Activated T-helper 17 cell treated with anti-CD3 and anti-CD28 coated beads, Interleukin-2, amount 50 U/mL, for 72 hours (primary cell): ENCODE measurements around the gene CCDC12. TPM values are rescaled to one million over a fixed set of nuclear protein-coding genes. Genes with fewer than 3 reads are reported as not detected.

Source experiments
- ATAC-seq: fragments of 150-1000 bp; cut with Tn5 transposase; replicated peaks from 2 replicates; pipeline ENCODE4 v1.10.0; 2021; ENCODE audit warnings: mild to moderate bottlenecking, moderate library complexity
- H3K27ac Mint-ChIP-seq: one replicate; pipeline ENCODE4 v1.8.0; 2022; ENCODE audit warnings: mixed read lengths
- H3K27me3 Mint-ChIP-seq: one replicate; pipeline ENCODE4 v1.8.0; 2022; ENCODE audit warnings: mixed read lengths
- H3K36me3 Mint-ChIP-seq: one replicate; pipeline ENCODE4 v1.8.0; 2022; ENCODE audit warnings: low read depth, mild to moderate bottlenecking, mixed read lengths
- H3K4me1 Mint-ChIP-seq: one replicate; pipeline ENCODE4 v1.8.0; 2022; ENCODE audit warnings: mixed read lengths
- H3K4me3 Mint-ChIP-seq: one replicate; pipeline ENCODE4 v1.8.0; 2022; ENCODE audit warnings: mild to moderate bottlenecking, mixed read lengths
- H3K9me3 Mint-ChIP-seq: one replicate; pipeline ENCODE4 v1.8.0; 2022; ENCODE audit warnings: mixed read lengths
- total RNA-seq, 2 donors: library from RNA; stranded (reverse); gene quantifications; one replicate each; pipeline ENCODE4 v1.2.3, GENCODE V29; 2022

Gene CCDC12
- total RNA-seq, 2 donors from 2014 or later, result 46.9 to 59.8 TPM

- Mint-ChIP-seq H3K4me1 (peaks cover 36% of the 10 kb centered on the region), H3K27me3 (no peaks in the 10 kb centered on the region), H3K27ac (peak overlapping the region; percentile 78), H3K36me3 (peaks cover 50% of the 10 kb centered on the region), H3K9me3 (peaks cover 5% of the 10 kb centered on the region), H3K4me3 (peak overlapping the region; percentile 46)
- ATAC-seq, result no peak
Measured at GRCh38 chr3:46930166-46930944, 46.2 kb downstream of the CCDC12 start.

GRCh38 chr3:46929324-46929723 is 47.2 kb downstream of the CCDC12 start:
- Mint-ChIP-seq H3K27ac (peak overlapping the region; percentile 81), H3K36me3 (peaks cover 52% of the 10 kb centered on the region), H3K4me3 (peak overlapping the region; percentile 38), H3K4me1 (peaks cover 32% of the 10 kb centered on the region), H3K9me3 (peaks cover 5% of the 10 kb centered on the region), H3K27me3 (no peaks in the 10 kb centered on the region)
- ATAC-seq, result no peak

- peaks cover 5% of the 10 kb centered on the region for H3K9me3 Mint-ChIP-seq
- peak overlapping the region; percentile 81 for H3K27ac Mint-ChIP-seq
- peaks cover 62% of the 10 kb centered on the region for H3K36me3 Mint-ChIP-seq
- peaks cover 32% of the 10 kb centered on the region for H3K4me1 Mint-ChIP-seq
- no peak for ATAC-seq
- no peaks in the 10 kb centered on the region for H3K27me3 Mint-ChIP-seq
- H3K4me3 Mint-ChIP-seq, result peak overlapping the region; percentile 38
Measured at GRCh38 chr3:46928282-46928681, 48.3 kb downstream of the CCDC12 start.

GRCh38 chr3:46927718-46928073 is 48.8 kb downstream of the CCDC12 start:
- peaks cover 68% of the 10 kb centered on the region for H3K36me3 Mint-ChIP-seq
- ATAC-seq, result no peak
- no peaks in the 10 kb centered on the region for H3K27me3 Mint-ChIP-seq
- H3K27ac Mint-ChIP-seq, result peak overlapping the region; percentile 94
- peak overlapping the region; percentile 80 for H3K4me3 Mint-ChIP-seq
- H3K9me3 Mint-ChIP-seq, result peaks cover 5% of the 10 kb centered on the region
- peaks cover 32% of the 10 kb centered on the region for H3K4me1 Mint-ChIP-seq

- Mint-ChIP-seq H3K4me1 (peaks cover 30% of the 10 kb centered on the region), H3K27ac (peak overlapping the region; percentile 94), H3K36me3 (peaks cover 74% of the 10 kb centered on the region), H3K27me3 (no peaks in the 10 kb centered on the region), H3K4me3 (peak overlapping the region; percentile 80), H3K9me3 (peaks cover 5% of the 10 kb centered on the region)
- ATAC-seq, result peak; percentile 74
Measured at GRCh38 chr3:46926871-46927717, 49.5 kb downstream of the CCDC12 start.

- Mint-ChIP-seq H3K27me3 (no peaks in the 10 kb centered on the region), H3K4me3 (peak overlapping the region; percentile 80), H3K9me3 (peaks cover 5% of the 10 kb centered on the region), H3K36me3 (peaks cover 81% of the 10 kb centered on the region), H3K4me1 (peaks cover 23% of the 10 kb centered on the region), H3K27ac (peak overlapping the region; percentile 94)
- no peak for ATAC-seq
Measured at GRCh38 chr3:46926447-46926846, 50.1 kb downstream of the CCDC12 start.

GRCh38 chr3:46926039-46926438 is 50.5 kb downstream of the CCDC12 start:
- Mint-ChIP-seq H3K4me1 (peaks cover 21% of the 10 kb centered on the region), H3K4me3 (peak overlapping the region; percentile 80), H3K27ac (peak overlapping the region; percentile 94), H3K9me3 (peaks cover 5% of the 10 kb centered on the region), H3K36me3 (peaks cover 85% of the 10 kb centered on the region), H3K27me3 (no peaks in the 10 kb centered on the region)
- no peak for ATAC-seq

GRCh38 chr3:46925585-46925934 is 51.0 kb downstream of the CCDC12 start:
- no peak for ATAC-seq
- peaks cover 5% of the 10 kb centered on the region for H3K9me3 Mint-ChIP-seq
- H3K4me3 Mint-ChIP-seq, result no peak overlapping the region
- H3K27me3 Mint-ChIP-seq, result no peaks in the 10 kb centered on the region
- peaks cover 86% of the 10 kb centered on the region for H3K36me3 Mint-ChIP-seq
- peak overlapping the region; percentile 70 for H3K27ac Mint-ChIP-seq
- peaks cover 21% of the 10 kb centered on the region for H3K4me1 Mint-ChIP-seq

GRCh38 chr3:46924921-46925584 is 51.5 kb downstream of the CCDC12 start:
- ATAC-seq, result no peak
- H3K9me3 Mint-ChIP-seq, result peaks cover 5% of the 10 kb centered on the region
- peak overlapping the region; percentile 70 for H3K27ac Mint-ChIP-seq
- H3K36me3 Mint-ChIP-seq, result peaks cover 87% of the 10 kb centered on the region
- peaks cover 21% of the 10 kb centered on the region for H3K4me1 Mint-ChIP-seq
- H3K27me3 Mint-ChIP-seq, result no peaks in the 10 kb centered on the region
- no peak overlapping the region for H3K4me3 Mint-ChIP-seq

GRCh38 chr3:46923559-46924350 is 52.8 kb downstream of the CCDC12 start:
- H3K4me1 Mint-ChIP-seq, result peaks cover 15% of the 10 kb centered on the region
- peaks cover 2% of the 10 kb centered on the region for H3K9me3 Mint-ChIP-seq
- H3K27me3 Mint-ChIP-seq, result no peaks in the 10 kb centered on the region
- peak; percentile 30 for ATAC-seq
- peak overlapping the region; percentile 54 for H3K27ac Mint-ChIP-seq
- H3K4me3 Mint-ChIP-seq, result no peak overlapping the region
- peaks cover 92% of the 10 kb centered on the region for H3K36me3 Mint-ChIP-seq

- peaks cover 8% of the 10 kb centered on the region for H3K4me1 Mint-ChIP-seq
Measured at GRCh38 chr3:46922871-46923558, 53.5 kb downstream of the CCDC12 start.

GRCh38 chr3:46922426-46922825 is 54.1 kb downstream of the CCDC12 start:
- Mint-ChIP-seq H3K4me3 (no peak overlapping the region), H3K36me3 (peaks cover 96% of the 10 kb centered on the region), H3K27ac (peak overlapping the region; percentile 33)

More at GRCh38 chr3:46922871-46923558, 53.5 kb downstream of the CCDC12 start:
- Mint-ChIP-seq H3K36me3 (peaks cover 92% of the 10 kb centered on the region), H3K4me3 (no peak overlapping the region), H3K27me3 (no peaks in the 10 kb centered on the region), H3K9me3 (no peaks in the 10 kb centered on the region), H3K27ac (peak overlapping the region; percentile 54)
- no peak for ATAC-seq

GRCh38 chr3:46921871-46922271 is 54.7 kb downstream of the CCDC12 start:
- no peak overlapping the region for H3K4me3 Mint-ChIP-seq
- H3K36me3 Mint-ChIP-seq, result peaks cover 96% of the 10 kb centered on the region
- H3K27me3 Mint-ChIP-seq, result no peaks in the 10 kb centered on the region
- H3K9me3 Mint-ChIP-seq, result no peaks in the 10 kb centered on the region
- ATAC-seq, result no peak
- H3K27ac Mint-ChIP-seq, result no peak overlapping the region
- peaks cover under 1% of the 10 kb centered on the region for H3K4me1 Mint-ChIP-seq

More at GRCh38 chr3:46922426-46922825, 54.1 kb downstream of the CCDC12 start:
- ATAC-seq, result no peak
- Mint-ChIP-seq H3K27me3 (no peaks in the 10 kb centered on the region), H3K9me3 (no peaks in the 10 kb centered on the region), H3K4me1 (peaks cover 6% of the 10 kb centered on the region)
